ENCODE results near the gene CSNK2A3.

The CSNK2A3 gene

DNA sequence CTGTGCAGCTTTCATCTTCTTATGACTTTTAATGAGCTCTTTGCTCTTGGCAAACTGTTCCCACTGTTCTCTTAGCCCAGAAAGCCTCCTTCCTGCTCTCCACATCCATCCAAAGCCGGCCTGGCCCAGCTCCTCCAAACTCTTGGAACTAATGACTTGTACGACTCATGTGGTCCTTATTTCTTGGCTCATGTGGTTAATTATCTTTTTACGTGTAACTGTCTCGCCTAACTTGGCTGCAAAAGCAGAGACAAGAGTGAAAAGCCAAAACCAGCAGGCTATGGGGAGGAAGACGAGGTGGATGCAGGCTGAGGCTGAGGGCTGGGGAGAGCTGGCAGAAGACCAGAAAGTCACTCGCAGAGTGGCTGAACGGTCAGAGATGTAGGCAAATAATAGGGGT is 5.5 kb downstream of the CSNK2A3 start:
- Histone ChIP-seq H3K9me3 (ENCODE audit: control insufficient read depth in 5 of 5, low read length in 5 of 5) (no peaks in the 10 kb centered on the region), H3K27ac (ENCODE audit: low read depth, low read length) (no peak overlapping the region), H3K36me3 (ENCODE audit: control insufficient read depth in 5 of 5, insufficient read depth in 5 of 5, low read length in 5 of 5) (no peaks in the 10 kb centered on the region), H3K4me3 (ENCODE audit: low read depth in 1 of 5, low read length in 5 of 5) (no peak overlapping the region), H3K9ac (ENCODE audit: low read length in 5 of 5) (no peak overlapping the region), H3K4me1 (ENCODE audit: control insufficient read depth in 5 of 5, insufficient read depth in 5 of 5, low read length in 5 of 5) (peaks cover 10 to 38% (median 35%) of the 10 kb centered on the region in 5 donors), H3K27me3 (ENCODE audit: control insufficient read depth in 5 of 5, insufficient read depth in 4 of 5, low read length in 5 of 5) (no peaks in the 10 kb centered on the region)

DNA sequence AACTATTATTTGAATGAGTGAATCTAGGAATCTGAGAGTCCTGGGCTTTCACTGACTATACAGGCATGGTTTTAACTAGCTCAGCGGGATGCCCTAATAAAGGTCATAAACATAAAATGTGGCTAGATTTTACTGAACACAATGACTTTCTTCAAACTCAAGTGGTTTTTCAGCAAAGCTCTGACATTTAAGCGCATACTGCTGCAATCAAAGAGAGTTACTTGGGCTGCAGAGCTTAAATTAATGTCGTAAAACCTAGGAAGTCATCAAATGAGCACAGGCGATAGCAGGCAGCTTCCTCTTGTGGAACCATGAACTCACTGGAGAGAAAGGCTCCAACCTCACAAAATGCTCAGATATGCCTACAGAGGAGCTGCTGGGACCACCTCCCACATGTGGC is 6.7 kb downstream of the CSNK2A3 start:
- peaks cover 10 to 36% (median 32%) of the 10 kb centered on the region in 5 donors for H3K4me1 ChIP-seq (ENCODE audit: control insufficient read depth in 5 of 5, insufficient read depth in 5 of 5, low read length in 5 of 5)
- H3K27me3 ChIP-seq (ENCODE audit: control insufficient read depth in 5 of 5, insufficient read depth in 4 of 5, low read length in 5 of 5), result no peaks in the 10 kb centered on the region
- H3K9me3 ChIP-seq (ENCODE audit: control insufficient read depth in 5 of 5, low read length in 5 of 5), result no peaks in the 10 kb centered on the region
- H3K9ac ChIP-seq (ENCODE audit: low read length in 5 of 5), result no peak overlapping the region
- no peak overlapping the region for H3K4me3 ChIP-seq (ENCODE audit: low read depth in 1 of 5, low read length in 5 of 5)
- no peaks in the 10 kb centered on the region for H3K36me3 ChIP-seq (ENCODE audit: control insufficient read depth in 5 of 5, insufficient read depth in 5 of 5, low read length in 5 of 5)
- H3K27ac ChIP-seq (ENCODE audit: low read depth, low read length), result no peak overlapping the region

DNA sequence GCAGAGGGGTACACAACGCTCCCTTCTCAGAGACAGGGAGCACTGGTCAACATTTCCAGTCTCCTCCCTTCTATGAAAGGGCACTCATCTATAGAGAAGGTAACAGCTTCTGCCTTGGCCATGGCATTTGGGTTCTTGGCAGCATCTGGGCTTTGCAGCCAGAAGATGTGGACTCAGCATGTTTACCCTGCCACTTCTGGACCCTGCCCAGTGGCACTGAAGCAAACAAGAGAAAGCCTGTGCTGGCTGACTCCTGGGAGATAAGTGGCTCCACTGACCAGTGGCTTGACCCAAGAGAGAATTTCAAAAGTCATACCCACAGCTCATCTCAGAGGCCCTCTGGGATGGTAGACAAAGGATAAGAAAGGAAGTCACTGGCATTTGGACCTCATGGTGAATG is 8.0 kb downstream of the CSNK2A3 start:
- H3K36me3 ChIP-seq (ENCODE audit: control insufficient read depth in 5 of 5, insufficient read depth in 5 of 5, low read length in 5 of 5), result no peaks in the 10 kb centered on the region
- H3K9ac ChIP-seq (ENCODE audit: low read length in 5 of 5), result no peak overlapping the region
- H3K9me3 ChIP-seq (ENCODE audit: control insufficient read depth in 5 of 5, low read length in 5 of 5), result no peaks in the 10 kb centered on the region
- H3K27me3 ChIP-seq (ENCODE audit: control insufficient read depth in 5 of 5, insufficient read depth in 4 of 5, low read length in 5 of 5), result no peaks in the 10 kb centered on the region
- H3K4me1 ChIP-seq (ENCODE audit: control insufficient read depth in 5 of 5, insufficient read depth in 5 of 5, low read length in 5 of 5), result peaks cover 3 to 24% (median 20%) of the 10 kb centered on the region in 5 donors
- no peak overlapping the region for H3K4me3 ChIP-seq (ENCODE audit: low read depth in 1 of 5, low read length in 5 of 5)
- H3K27ac ChIP-seq (ENCODE audit: low read depth, low read length), result no peak overlapping the region

DNA sequence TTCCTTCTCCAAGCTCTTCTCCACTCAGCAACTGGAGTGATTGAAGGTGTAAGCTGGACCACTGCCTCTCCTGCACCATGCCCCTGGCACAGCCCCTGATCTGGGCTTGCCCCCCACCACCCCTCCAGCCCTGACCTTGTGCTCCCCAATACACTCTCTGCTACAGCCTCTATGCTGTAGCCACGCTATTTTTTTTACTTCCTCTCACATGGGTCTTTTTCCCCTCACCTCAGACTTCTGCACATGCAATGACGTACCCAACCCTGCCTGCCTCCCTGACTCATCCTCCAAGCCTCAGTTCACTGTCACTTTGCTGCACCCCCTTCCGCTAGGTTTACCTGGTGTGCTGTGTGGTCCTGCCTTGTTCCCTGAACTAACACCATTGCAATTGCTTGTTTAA is 9.0 kb downstream of the CSNK2A3 start:
- H3K27me3 ChIP-seq (ENCODE audit: control insufficient read depth in 5 of 5, insufficient read depth in 4 of 5, low read length in 5 of 5), result no peaks in the 10 kb centered on the region
- no peak overlapping the region for H3K27ac ChIP-seq (ENCODE audit: low read depth, low read length)
- H3K36me3 ChIP-seq (ENCODE audit: control insufficient read depth in 5 of 5, insufficient read depth in 5 of 5, low read length in 5 of 5), result peaks cover 0 to 2% (median 0%) of the 10 kb centered on the region in 5 donors
- peaks cover 0 to 13% (median 10%) of the 10 kb centered on the region in 5 donors for H3K4me1 ChIP-seq (ENCODE audit: control insufficient read depth in 5 of 5, insufficient read depth in 5 of 5, low read length in 5 of 5)
- no peak overlapping the region for H3K9ac ChIP-seq (ENCODE audit: low read length in 5 of 5)
- no peaks in the 10 kb centered on the region for H3K9me3 ChIP-seq (ENCODE audit: control insufficient read depth in 5 of 5, low read length in 5 of 5)
- H3K4me3 ChIP-seq (ENCODE audit: low read depth in 1 of 5, low read length in 5 of 5), result no peak overlapping the region

DNA sequence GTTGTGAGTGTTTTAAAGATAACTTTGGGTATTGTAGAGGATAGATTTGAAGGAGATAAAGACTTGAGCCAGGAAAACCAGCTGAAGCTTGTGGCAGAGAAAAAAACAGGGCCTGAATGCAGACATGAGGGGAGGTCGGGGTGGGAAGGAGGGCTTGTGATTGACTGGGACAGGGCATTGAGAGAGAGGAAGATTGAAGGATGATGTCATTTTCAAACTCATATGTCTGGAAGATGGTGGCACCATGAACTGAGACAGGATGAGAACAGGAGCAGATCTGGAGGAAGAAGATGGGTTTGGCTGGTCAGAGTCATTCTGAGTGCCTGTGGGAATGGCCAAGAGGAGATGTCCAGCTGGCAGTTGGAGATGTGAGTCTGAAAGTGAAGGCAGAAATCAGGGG is 14.7 kb downstream of the CSNK2A3 start:
- Histone ChIP-seq H3K27ac (ENCODE audit: low read depth, low read length) (no peak overlapping the region), H3K27me3 (ENCODE audit: control insufficient read depth in 5 of 5, insufficient read depth in 4 of 5, low read length in 5 of 5) (no peaks in the 10 kb centered on the region), H3K4me1 (ENCODE audit: control insufficient read depth in 5 of 5, insufficient read depth in 5 of 5, low read length in 5 of 5) (peaks cover 0 to 2% (median 0%) of the 10 kb centered on the region in 5 donors), H3K4me3 (ENCODE audit: low read depth in 1 of 5, low read length in 5 of 5) (no peak overlapping the region), H3K9ac (ENCODE audit: low read length in 5 of 5) (no peak overlapping the region), H3K9me3 (ENCODE audit: control insufficient read depth in 5 of 5, low read length in 5 of 5) (no peaks in the 10 kb centered on the region), H3K36me3 (ENCODE audit: control insufficient read depth in 5 of 5, insufficient read depth in 5 of 5, low read length in 5 of 5) (peaks cover 0 to 2% (median 0%) of the 10 kb centered on the region in 5 donors)

DNA sequence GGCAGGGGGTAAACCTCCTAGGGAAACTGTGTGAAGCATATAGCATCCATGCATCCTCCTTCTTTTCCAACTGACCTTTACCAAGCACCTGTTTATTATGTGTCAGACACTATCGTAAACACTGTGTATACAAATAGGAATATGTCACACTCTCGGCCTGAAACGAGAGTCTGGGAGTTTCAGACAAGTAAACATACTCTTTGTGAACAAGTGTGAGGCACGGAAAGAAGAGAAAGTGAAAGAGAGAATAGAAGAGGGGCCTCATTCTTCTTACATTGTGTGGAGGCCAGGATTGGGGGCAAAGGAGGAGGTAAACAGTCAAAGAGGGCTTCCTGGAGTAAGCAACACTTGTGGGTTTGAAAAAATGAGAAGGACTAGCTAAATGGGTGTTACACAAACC is 16.4 kb downstream of the CSNK2A3 start:
- H3K27me3 ChIP-seq (ENCODE audit: control insufficient read depth in 5 of 5, insufficient read depth in 4 of 5, low read length in 5 of 5), result no peaks in the 10 kb centered on the region
- no peak overlapping the region for H3K9ac ChIP-seq (ENCODE audit: low read length in 5 of 5)
- no peak overlapping the region for H3K4me3 ChIP-seq (ENCODE audit: low read depth in 1 of 5, low read length in 5 of 5)
- H3K9me3 ChIP-seq (ENCODE audit: control insufficient read depth in 5 of 5, low read length in 5 of 5), result no peaks in the 10 kb centered on the region
- H3K27ac ChIP-seq (ENCODE audit: low read depth, low read length), result no peak overlapping the region
- H3K36me3 ChIP-seq (ENCODE audit: control insufficient read depth in 5 of 5, insufficient read depth in 5 of 5, low read length in 5 of 5), result peaks cover 0 to 5% (median 0%) of the 10 kb centered on the region in 5 donors
- H3K4me1 ChIP-seq (ENCODE audit: control insufficient read depth in 5 of 5, insufficient read depth in 5 of 5, low read length in 5 of 5), result peaks cover 0 to 2% (median 0%) of the 10 kb centered on the region in 5 donors

DNA sequence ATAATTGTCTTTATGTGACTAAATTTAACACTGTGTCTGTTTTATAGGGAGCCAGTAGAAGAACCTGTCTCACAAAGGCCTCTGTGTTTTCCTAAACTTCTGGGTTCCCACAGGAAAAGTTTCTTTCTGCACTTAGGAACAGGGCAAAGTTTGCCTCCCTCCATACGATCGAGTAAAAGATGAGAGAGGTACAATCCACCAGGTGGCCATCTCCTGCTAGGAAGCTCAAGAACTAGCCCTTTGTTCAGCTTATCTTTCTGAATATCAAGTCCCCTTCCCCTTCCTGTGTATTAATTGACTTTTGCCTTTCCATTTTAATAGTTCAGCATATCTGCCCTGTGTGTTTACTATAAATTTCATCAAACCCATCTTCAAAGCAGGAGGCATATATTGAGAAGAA is 18.0 kb downstream of the CSNK2A3 start:
- Histone ChIP-seq H3K36me3 (ENCODE audit: control insufficient read depth in 5 of 5, insufficient read depth in 5 of 5, low read length in 5 of 5) (peaks cover 0 to 5% (median 0%) of the 10 kb centered on the region in 5 donors), H3K4me1 (ENCODE audit: control insufficient read depth in 5 of 5, insufficient read depth in 5 of 5, low read length in 5 of 5) (peaks cover 0 to 2% (median 0%) of the 10 kb centered on the region in 5 donors), H3K9ac (ENCODE audit: low read length in 5 of 5) (no peak overlapping the region), H3K4me3 (ENCODE audit: low read depth in 1 of 5, low read length in 5 of 5) (no peak overlapping the region), H3K9me3 (ENCODE audit: control insufficient read depth in 5 of 5, low read length in 5 of 5) (no peaks in the 10 kb centered on the region), H3K27ac (ENCODE audit: low read depth, low read length) (no peak overlapping the region), H3K27me3 (ENCODE audit: control insufficient read depth in 5 of 5, insufficient read depth in 4 of 5, low read length in 5 of 5) (no peaks in the 10 kb centered on the region)

DNA sequence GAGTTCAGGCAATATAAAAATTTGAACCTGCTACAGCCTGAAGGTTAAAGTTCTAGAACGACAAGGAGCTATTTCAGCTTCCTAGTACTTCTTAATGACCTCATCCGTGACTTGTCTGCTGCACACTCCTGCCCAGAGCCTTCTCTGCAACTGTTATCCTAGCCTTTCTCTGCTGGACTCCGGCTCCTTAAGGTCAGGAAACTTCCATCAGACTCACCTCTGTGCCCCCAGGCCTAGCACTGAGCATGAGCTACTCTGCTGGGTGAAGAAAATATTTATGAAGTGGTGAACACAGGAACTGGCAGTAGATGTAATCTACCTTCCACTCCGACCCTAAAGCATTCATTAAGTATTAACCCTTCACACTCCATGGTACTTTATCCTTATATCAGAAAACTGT is 18.4 kb downstream of the CSNK2A3 start:
- Histone ChIP-seq H3K4me1 (ENCODE audit: control insufficient read depth in 5 of 5, insufficient read depth in 5 of 5, low read length in 5 of 5) (peaks cover 0 to 2% (median 0%) of the 10 kb centered on the region in 5 donors), H3K9ac (ENCODE audit: low read length in 5 of 5) (no peak overlapping the region), H3K4me3 (ENCODE audit: low read depth in 1 of 5, low read length in 5 of 5) (no peak overlapping the region), H3K9me3 (ENCODE audit: control insufficient read depth in 5 of 5, low read length in 5 of 5) (no peaks in the 10 kb centered on the region), H3K27me3 (ENCODE audit: control insufficient read depth in 5 of 5, insufficient read depth in 4 of 5, low read length in 5 of 5) (no peaks in the 10 kb centered on the region), H3K36me3 (ENCODE audit: control insufficient read depth in 5 of 5, insufficient read depth in 5 of 5, low read length in 5 of 5) (peaks cover 0 to 5% (median 0%) of the 10 kb centered on the region in 5 donors), H3K27ac (ENCODE audit: low read depth, low read length) (no peak overlapping the region)

DNA sequence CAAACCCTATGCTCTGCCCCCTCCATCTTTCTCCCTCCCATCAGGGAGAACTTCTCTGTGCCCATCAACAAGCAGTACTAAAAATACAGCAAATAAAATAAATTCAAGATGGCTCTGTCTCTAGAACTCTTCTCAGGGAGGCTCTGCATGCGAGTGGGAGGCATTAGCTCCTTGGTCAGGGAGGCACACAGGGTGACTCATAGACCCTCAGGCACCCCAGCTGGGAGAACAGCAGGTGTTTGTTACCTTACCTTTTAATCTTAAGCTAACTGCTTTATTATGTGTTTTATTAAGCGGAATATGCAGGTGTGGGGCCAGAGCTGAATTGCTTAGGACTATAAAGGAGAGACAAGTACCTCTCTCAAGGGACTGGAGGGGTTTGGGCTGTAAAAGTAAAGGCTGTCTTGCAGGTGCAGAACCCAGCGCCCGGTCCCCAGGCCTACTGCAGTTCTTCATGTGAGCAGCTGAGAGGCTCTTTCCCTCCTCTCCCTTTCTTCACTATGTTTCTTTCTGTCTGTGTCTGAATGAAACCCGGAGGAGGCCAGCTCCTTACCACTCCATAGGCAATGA is 20.8 kb downstream of the CSNK2A3 start:
- H3K36me3 ChIP-seq (ENCODE audit: control insufficient read depth in 5 of 5, insufficient read depth in 5 of 5, low read length in 5 of 5), result peaks cover 0 to 12% (median 0%) of the 10 kb centered on the region in 5 donors
- no peak overlapping the region for H3K9ac ChIP-seq (ENCODE audit: low read length in 5 of 5)
- H3K9me3 ChIP-seq (ENCODE audit: control insufficient read depth in 5 of 5, low read length in 5 of 5), result no peaks in the 10 kb centered on the region
- no peak overlapping the region for H3K27ac ChIP-seq (ENCODE audit: low read depth, low read length)
- no peak overlapping the region for H3K4me3 ChIP-seq (ENCODE audit: low read depth in 1 of 5, low read length in 5 of 5)
- no peaks in the 10 kb centered on the region for H3K4me1 ChIP-seq (ENCODE audit: control insufficient read depth in 5 of 5, insufficient read depth in 5 of 5, low read length in 5 of 5)
- H3K27me3 ChIP-seq (ENCODE audit: control insufficient read depth in 5 of 5, insufficient read depth in 4 of 5, low read length in 5 of 5), result no peaks in the 10 kb centered on the region

DNA sequence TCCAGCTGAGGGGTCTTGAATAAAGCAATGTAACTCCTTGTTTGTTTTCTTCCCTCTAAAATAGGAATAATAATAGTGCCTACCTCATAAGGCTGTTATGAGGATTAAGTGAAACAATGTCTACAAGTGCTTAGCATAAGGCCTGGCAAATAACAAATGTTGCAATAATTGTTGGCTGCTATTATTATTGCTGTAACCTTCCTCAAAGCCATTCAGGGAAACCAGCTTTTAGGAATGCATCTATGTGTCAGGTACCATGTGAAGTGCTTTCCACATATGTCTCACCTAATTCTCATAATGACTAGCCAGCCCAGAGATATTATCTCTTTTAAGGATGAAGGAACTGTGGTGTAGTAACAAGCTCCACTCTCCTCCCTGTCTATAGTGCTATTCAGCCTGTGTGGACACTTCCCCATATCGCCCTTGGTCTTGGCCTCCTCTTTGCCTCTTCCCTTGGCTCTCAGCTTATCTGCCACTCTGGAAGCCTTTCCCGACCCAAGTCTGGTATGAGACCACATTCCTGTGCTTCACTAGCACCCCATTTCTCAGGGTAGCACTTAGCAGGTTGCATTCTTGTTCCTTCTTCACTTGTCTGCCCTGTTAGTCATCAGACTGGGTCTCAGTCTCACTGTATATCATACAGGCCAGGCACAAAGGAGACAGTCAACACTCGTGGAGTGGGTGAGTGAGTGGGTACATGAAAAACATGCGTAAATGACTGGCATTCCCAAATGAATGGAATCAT is 23.8 kb downstream of the CSNK2A3 start:
- Histone ChIP-seq H3K4me3 (ENCODE audit: low read depth in 1 of 5, low read length in 5 of 5) (no peak overlapping the region), H3K4me1 (ENCODE audit: control insufficient read depth in 5 of 5, insufficient read depth in 5 of 5, low read length in 5 of 5) (no peaks in the 10 kb centered on the region), H3K27me3 (ENCODE audit: control insufficient read depth in 5 of 5, insufficient read depth in 4 of 5, low read length in 5 of 5) (no peaks in the 10 kb centered on the region), H3K27ac (ENCODE audit: low read depth, low read length) (no peak overlapping the region), H3K9me3 (ENCODE audit: control insufficient read depth in 5 of 5, low read length in 5 of 5) (no peaks in the 10 kb centered on the region), H3K9ac (ENCODE audit: low read length in 5 of 5) (no peak overlapping the region), H3K36me3 (ENCODE audit: control insufficient read depth in 5 of 5, insufficient read depth in 5 of 5, low read length in 5 of 5) (peaks cover 0 to 15% (median 4%) of the 10 kb centered on the region in 5 donors)
